SK-N-SH treated with all-trans-retinoic acid at 6 μM for 48 hours (cell line): ENCODE measurements around the gene EML5.
"Not testable (repeated sequence)": the region's sequence is repeated elsewhere in the genome, so short reads cannot be mapped to it uniquely, and the experiment has no call there.

Experiments
- ATAC-seq: fragments of 200-7000 bp; cut with Tn5 transposase; 3 replicates; pipeline ENCODE4 v1.9.1; 2020; ENCODE audit warnings: mild to moderate bottlenecking, moderate library complexity
- ARNTL ChIP-seq: fragments of 450-650 bp; formaldehyde crosslinking; IDR thresholded peaks from 2 replicates; pipeline ENCODE4 v1.5.0; 2020; ENCODE audit warnings: low read depth, mild to moderate bottlenecking, moderate library complexity, borderline replicate concordance
- BACH2 ChIP-seq: fragments of 250-450 bp; sonication (Bioruptor Pico); IDR thresholded peaks from 2 replicates; pipeline ENCODE4 v1.9.0; 2021; ENCODE audit warnings: mild to moderate bottlenecking, borderline replicate concordance
- CSDC2 ChIP-seq: fragments of 250-450 bp; sonication (Bioruptor Pico); IDR thresholded peaks from 2 replicates; pipeline ENCODE4 v1.5.0; 2020; ENCODE audit warnings: mild to moderate bottlenecking, moderate library complexity
- CSRNP3 ChIP-seq: fragments of 250-450 bp; sonication (Bioruptor Pico); IDR thresholded peaks from 2 replicates; pipeline ENCODE4 v1.5.1; 2021; ENCODE audit warnings: mild to moderate bottlenecking, moderate library complexity
- ESRRG ChIP-seq: fragments of 250-450 bp; sonication (Bioruptor Pico); IDR thresholded peaks from 2 replicates; pipeline ENCODE4 v1.6.1; 2021; ENCODE audit warnings: mild to moderate bottlenecking
- GLIS3 ChIP-seq: fragments of 250-450 bp; sonication (Bioruptor Pico); IDR thresholded peaks from 2 replicates; pipeline ENCODE4 v1.5.0; 2020; ENCODE audit warnings: mild to moderate bottlenecking, moderate library complexity
- ISL1 ChIP-seq: fragments of 250-450 bp; sonication (Bioruptor Pico); IDR thresholded peaks from 2 replicates; pipeline ENCODE4 v2.1.2; 2022; ENCODE audit warnings: mild to moderate bottlenecking, moderate library complexity
- OSR1 ChIP-seq: fragments of 250-450 bp; sonication (Bioruptor Pico); IDR thresholded peaks from 2 replicates; pipeline ENCODE4 v1.8.0; 2022; ENCODE audit warnings: moderate library complexity, mild to moderate bottlenecking, inconsistent platforms
- POU6F1 ChIP-seq: fragments of 250-450 bp; sonication (Bioruptor Pico); IDR thresholded peaks from 2 replicates; pipeline ENCODE4 v1.8.0; 2021; ENCODE audit warnings: low read depth, mild to moderate bottlenecking, moderate library complexity, borderline replicate concordance
- PPARA ChIP-seq: fragments of 250-450 bp; sonication (Bioruptor Pico); IDR thresholded peaks from 2 replicates; pipeline ENCODE4 v1.5.0; 2020; ENCODE audit warnings: mild to moderate bottlenecking, borderline replicate concordance
- RARB ChIP-seq: fragments of 250-450 bp; sonication (Bioruptor Pico); IDR thresholded peaks from 2 replicates; pipeline ENCODE4 v1.8.0; 2021; ENCODE audit warnings: mild to moderate bottlenecking, moderate library complexity
- SNAI2 ChIP-seq: fragments of 250-450 bp; sonication (Bioruptor Pico); IDR thresholded peaks from 2 replicates; pipeline ENCODE4 v1.5.0; 2020; ENCODE audit warnings: mild to moderate bottlenecking, moderate library complexity
- TCF4 ChIP-seq: fragments of 250-450 bp; sonication (Bioruptor Pico); IDR thresholded peaks from 2 replicates; pipeline ENCODE4 v1.8.0; 2021; ENCODE audit warnings: mild to moderate bottlenecking, moderate library complexity, borderline replicate concordance
- TSHZ2 ChIP-seq: fragments of 250-450 bp; sonication (Bioruptor Pico); IDR thresholded peaks from 2 replicates; pipeline ENCODE4 v1.5.0; 2020; ENCODE audit warnings: mild to moderate bottlenecking, moderate library complexity
- ZC3H10 ChIP-seq: fragments of 250-450 bp; sonication (Bioruptor Pico); IDR thresholded peaks from 2 replicates; pipeline ENCODE4 v1.5.1; 2021; ENCODE audit warnings: mild to moderate bottlenecking, moderate library complexity
- ZFP3 ChIP-seq: fragments of 250-450 bp; sonication (Bioruptor Pico); IDR thresholded peaks from 2 replicates; pipeline ENCODE4 v1.5.0; 2020; ENCODE audit warnings: mild to moderate bottlenecking, moderate library complexity
- ZFP30 ChIP-seq: fragments of 450-650 bp; formaldehyde crosslinking; IDR thresholded peaks from 2 replicates; pipeline ENCODE4 v1.5.0; 2022; ENCODE audit warnings: mild to moderate bottlenecking, moderate library complexity
- ZNF565 ChIP-seq: fragments of 450-650 bp; formaldehyde crosslinking; conservative IDR thresholded peaks from 2 replicates; pipeline ENCODE4 v1.5.0; 2020; ENCODE audit warnings: low read depth, mild to moderate bottlenecking, moderate library complexity
- ZNF70 ChIP-seq: fragments of 450-650 bp; formaldehyde crosslinking; IDR thresholded peaks from 2 replicates; pipeline ENCODE4 v1.5.0; 2020; ENCODE audit warnings: mild to moderate bottlenecking, moderate library complexity
- ZNF8 ChIP-seq: fragments of 450-650 bp; formaldehyde crosslinking; IDR thresholded peaks from 2 replicates; pipeline ENCODE4 v1.5.0; 2020; ENCODE audit warnings: mild to moderate bottlenecking, moderate library complexity

Gene EML5

GRCh38 chr14:88823968-88824313 lies 31.2 kb upstream of the EML5 start:
- TF ChIP-seq RARB (CRISPR knock-in tag) (no peak), PPARA (CRISPR knock-in tag) (no peak), ZNF8 (no peak), ZNF565 (no peak), TCF4 (CRISPR knock-in tag) (peak; percentile 38; the same call in 1 of the 2 replicates)
- peak; percentile 1 for ATAC-seq

GRCh38 chr14:88821888-88822287 lies 29.1 kb upstream of the EML5 start:
- ATAC-seq = no peak
- no peak for TF ChIP-seq CSRNP3
- TF ChIP-seq ESRRG (CRISPR knock-in tag) = no peak
- TF ChIP-seq ZFP30 (CRISPR knock-in tag) = no peak
- TF ChIP-seq RARB (CRISPR knock-in tag) = no peak
- TF ChIP-seq PPARA (CRISPR knock-in tag) = no peak
- TF ChIP-seq OSR1 = no peak
- no peak for TF ChIP-seq BACH2
- TF ChIP-seq CSDC2 (CRISPR knock-in tag) = no peak
- TF ChIP-seq ARNTL (CRISPR knock-in tag) = no peak
- TF ChIP-seq ISL1 (CRISPR knock-in tag) = no peak
- no peak for TF ChIP-seq SNAI2 (CRISPR knock-in tag)
- TF ChIP-seq ZNF70 (CRISPR knock-in tag) = no peak
- TF ChIP-seq POU6F1 (CRISPR knock-in tag) = no peak
- TF ChIP-seq ZNF565 = no peak
- TF ChIP-seq GLIS3 (CRISPR knock-in tag) = no peak
- TF ChIP-seq ZNF8 = no peak
- no peak for TF ChIP-seq TSHZ2 (CRISPR knock-in tag)
- no peak for TF ChIP-seq ZFP3 (CRISPR knock-in tag)
- TF ChIP-seq ZC3H10 (CRISPR knock-in tag) = no peak
- TF ChIP-seq TCF4 (CRISPR knock-in tag) = no peak

GRCh38 chr14:88821378-88821777 lies 28.6 kb upstream of the EML5 start:
- no peak for ATAC-seq
- TF ChIP-seq ESRRG (CRISPR knock-in tag) (no peak), ZC3H10 (CRISPR knock-in tag) (no peak), ZNF565 (no peak), GLIS3 (CRISPR knock-in tag) (no peak), ARNTL (CRISPR knock-in tag) (no peak), BACH2 (no peak)

- ATAC-seq = not testable (repeated sequence)
These were observed 26.9 kb upstream of the EML5 start for GRCh38 chr14:88819674-88820073.

- TF ChIP-seq TCF4 (CRISPR knock-in tag) = no peak
- no peak for ATAC-seq
These were observed 25.3 kb upstream of the EML5 start for GRCh38 chr14:88818018-88818417.

GRCh38 chr14:88815980-88816379 lies 23.2 kb upstream of the EML5 start:
- no peak for ATAC-seq
- TF ChIP-seq SNAI2 (CRISPR knock-in tag) (no peak), CSDC2 (CRISPR knock-in tag) (no peak), ISL1 (CRISPR knock-in tag) (no peak)
